GM12873 (cell line): Measurements from ENCODE around the gene MYRF.

Experiments
- TF ChIP-seq, protein P1 (sequence below): IDR thresholded peaks from 2 replicates; pipeline ENCODE4 v1.5.1; 2012; ENCODE audit warnings: low read depth, mild to moderate bottlenecking, moderate library complexity, low read length, control low read depth; ENCODE audit not compliant: insufficient read depth; ENCODE audit errors: missing control alignments

Gene MYRF

DNA sequence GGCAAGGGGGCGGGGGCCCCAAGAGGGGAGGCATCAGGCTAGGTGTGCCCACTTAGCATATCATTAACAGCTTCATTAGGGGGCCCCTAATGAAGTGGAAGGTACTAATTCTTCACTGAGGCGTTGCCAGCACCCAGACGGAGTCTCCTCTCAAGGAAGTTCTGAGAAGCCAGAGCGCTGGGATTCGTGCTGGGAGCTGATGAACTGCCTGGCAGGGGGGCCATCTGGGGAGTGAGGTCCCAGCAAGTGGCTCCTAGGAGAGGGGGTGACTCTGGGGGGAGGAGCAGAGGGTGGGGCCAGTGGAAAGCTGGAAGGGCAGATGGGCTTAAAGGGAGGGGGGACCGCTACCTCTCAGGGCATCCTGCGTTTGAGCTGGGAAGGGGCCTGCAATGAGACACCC, 42.4 kb upstream of the MYRF start:
- TF ChIP-seq, protein P1, sequence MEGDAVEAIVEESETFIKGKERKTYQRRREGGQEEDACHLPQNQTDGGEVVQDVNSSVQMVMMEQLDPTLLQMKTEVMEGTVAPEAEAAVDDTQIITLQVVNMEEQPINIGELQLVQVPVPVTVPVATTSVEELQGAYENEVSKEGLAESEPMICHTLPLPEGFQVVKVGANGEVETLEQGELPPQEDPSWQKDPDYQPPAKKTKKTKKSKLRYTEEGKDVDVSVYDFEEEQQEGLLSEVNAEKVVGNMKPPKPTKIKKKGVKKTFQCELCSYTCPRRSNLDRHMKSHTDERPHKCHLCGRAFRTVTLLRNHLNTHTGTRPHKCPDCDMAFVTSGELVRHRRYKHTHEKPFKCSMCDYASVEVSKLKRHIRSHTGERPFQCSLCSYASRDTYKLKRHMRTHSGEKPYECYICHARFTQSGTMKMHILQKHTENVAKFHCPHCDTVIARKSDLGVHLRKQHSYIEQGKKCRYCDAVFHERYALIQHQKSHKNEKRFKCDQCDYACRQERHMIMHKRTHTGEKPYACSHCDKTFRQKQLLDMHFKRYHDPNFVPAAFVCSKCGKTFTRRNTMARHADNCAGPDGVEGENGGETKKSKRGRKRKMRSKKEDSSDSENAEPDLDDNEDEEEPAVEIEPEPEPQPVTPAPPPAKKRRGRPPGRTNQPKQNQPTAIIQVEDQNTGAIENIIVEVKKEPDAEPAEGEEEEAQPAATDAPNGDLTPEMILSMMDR, result no peak

DNA sequence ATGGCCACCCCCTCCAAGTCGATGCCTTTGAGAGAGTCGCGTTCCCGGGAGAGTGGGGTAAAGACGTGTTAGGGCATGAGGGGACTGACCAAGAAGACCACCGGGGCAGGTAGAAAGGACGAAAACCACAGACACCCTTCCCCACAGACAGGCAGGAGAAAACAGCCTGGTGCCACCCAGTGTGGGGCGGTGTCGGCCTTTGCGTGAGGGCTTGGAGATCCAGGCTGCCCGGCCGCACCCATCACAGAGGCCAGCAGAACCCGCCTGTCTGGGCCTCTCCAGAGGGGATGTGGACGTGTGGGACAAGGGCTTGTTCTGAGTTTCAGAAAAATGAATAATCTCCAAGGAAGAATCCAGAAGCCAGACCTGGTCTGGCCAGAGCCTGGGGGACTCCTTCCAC, 41.4 kb upstream of the MYRF start:
- TF ChIP-seq, protein P1, result no peak

DNA sequence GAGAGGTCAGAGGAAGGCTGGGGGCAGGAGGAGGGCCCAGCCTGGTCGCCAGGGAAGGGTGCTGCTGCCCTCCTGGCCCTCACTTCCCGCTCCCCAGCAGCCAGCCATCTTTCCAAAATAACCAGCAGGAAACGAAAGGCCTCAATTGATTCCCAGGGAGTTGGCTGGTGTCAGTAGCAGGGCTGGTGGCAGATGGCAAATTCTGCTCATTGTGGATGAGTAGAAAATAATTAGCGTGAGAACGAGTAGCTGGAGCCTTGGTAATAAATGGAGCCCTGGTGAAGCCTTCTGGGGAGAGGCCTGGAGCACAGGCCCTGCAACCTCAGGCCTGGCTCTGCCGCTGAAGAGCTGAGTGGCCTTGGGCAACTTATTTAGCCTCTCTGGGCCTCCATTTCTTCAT, 40.9 kb upstream of the MYRF start:
- TF ChIP-seq, protein P1, result no peak

DNA sequence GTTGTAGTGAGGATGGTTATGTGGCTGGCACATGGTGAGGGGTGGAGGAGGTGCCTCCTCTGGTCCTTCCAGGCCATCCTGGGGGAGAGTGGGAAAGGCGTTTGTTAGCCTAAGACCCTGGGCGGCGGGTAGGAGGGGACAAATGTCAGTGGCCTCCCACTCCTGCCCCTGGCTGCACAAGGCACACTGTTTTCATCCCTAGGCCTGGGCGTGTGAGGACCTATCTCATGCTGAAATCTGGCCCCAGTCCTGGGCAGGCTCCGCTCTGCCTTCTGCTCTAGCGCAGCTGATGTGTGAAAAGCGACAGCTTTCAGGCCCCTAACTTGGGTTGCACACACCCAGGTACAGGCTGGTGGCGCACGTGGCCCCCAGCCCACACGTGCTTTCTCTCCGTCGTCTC, 40.1 kb upstream of the MYRF start:
- TF ChIP-seq, protein P1, result no peak

DNA sequence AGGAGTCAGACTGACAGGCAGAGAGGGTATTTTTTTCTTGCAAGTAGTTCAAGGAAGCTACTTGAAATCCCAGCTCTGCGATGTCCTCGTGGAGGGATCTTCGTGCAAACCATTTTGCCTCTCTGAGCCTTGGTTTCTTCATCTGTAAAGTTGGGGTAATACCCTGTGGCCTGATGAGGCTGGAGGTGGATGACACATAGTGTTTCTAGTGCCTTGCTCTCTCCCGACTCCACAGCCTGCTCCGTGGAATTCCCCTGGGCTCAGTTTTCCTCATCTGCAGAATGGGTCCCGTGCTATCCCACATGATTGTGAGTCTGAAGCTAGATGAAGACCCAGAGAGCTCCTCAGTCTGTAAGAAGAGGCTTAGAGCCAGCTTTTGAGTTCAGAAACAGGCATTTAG, 39.6 kb upstream of the MYRF start:
- TF ChIP-seq, protein P1, result no peak

DNA sequence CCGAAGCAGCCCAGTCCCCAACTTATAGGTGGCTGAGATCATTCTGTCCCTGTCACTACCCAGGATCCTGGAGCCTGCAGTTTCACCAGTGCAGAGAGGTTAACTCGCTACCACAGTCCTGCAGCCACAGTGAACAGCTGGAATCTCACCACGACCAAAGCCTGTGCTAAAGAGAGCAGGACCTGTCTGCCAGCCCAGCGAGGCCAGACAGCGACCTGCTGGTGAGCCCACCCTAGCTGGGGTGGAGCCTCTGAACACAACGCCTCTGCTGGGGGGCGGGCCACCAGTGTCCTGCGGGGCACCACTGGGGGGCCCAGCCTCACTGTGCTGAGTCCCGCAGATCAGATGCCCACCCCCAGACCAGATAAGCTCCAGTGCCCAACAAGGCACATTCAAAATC, 39.0 kb upstream of the MYRF start:
- TF ChIP-seq, protein P1, result no peak

DNA sequence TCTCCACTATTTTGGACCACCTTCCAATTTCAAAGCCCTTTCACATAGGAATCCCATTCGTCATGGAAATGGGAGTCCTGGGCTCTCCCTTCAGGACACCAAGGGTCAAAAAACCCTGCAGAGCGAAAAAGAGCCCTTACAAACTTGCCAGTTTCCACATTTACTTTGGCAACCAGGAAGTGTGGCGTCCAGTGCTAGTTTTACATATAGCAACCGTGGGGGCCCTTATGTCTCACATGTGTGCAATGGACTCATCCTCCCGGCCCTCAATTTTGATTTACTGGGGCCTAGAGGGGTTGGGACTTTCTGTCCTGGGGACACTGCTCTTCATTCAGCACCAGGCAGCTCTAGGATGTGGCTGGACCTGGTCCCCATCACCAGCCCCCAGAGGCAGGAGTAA, 38.5 kb upstream of the MYRF start:
- TF ChIP-seq, protein P1, result no peak
